Mucosa of descending colon (tissue), 3 donors: Measurements from ENCODE around the gene PARP14. TPM values are rescaled to one million over a fixed set of nuclear protein-coding genes. Genes with fewer than 3 reads are reported as not detected.
"Not testable (repeated sequence)": the region's sequence is repeated elsewhere in the genome, so short reads cannot be mapped to it uniquely, and the experiment has no call there.

ENCODE experiments used
- ATAC-seq: fragments of 200-7000 bp; cut with Tn5 transposase; one replicate; pipeline ENCODE4 v1.9.1; 2020; ENCODE audit warnings: mild to moderate bottlenecking, moderate library complexity
- DNase-seq, 3 donors: peaks; one replicate each; pipeline ENCODE4 v3.0.0-alpha.2; 2020
- H3K36me3 ChIP-seq: fragments of 200-600 bp; one replicate; pipeline ENCODE4 v1.8.0; 2021; ENCODE audit warnings: low read depth, mild to moderate bottlenecking
- H3K4me1 ChIP-seq: fragments of 200-600 bp; one replicate; pipeline ENCODE4 v1.8.0; 2021; ENCODE audit warnings: low read depth, mild to moderate bottlenecking
- H3K4me3 ChIP-seq: fragments of 200-600 bp; one replicate; pipeline ENCODE4 v1.8.0; 2021; ENCODE audit warnings: mild to moderate bottlenecking
- H3K9me3 ChIP-seq: fragments of 200-600 bp; one replicate; pipeline ENCODE4 v1.8.0; 2021; ENCODE audit warnings: mild to moderate bottlenecking
- CTCF ChIP-seq: fragments of 200-600 bp; IDR thresholded peaks from one replicate; pipeline ENCODE4 v1.8.0; 2022; ENCODE audit warnings: antibody characterized with exemption, mild to moderate bottlenecking
- intact Hi-C, 2 donors: fragments of 100-400 bp; cut with DNase I in 1 of 2; cut with micrococcal nuclease in 1 of 2; formaldehyde crosslinking; loops; one replicate each; pipeline versions ENCODE4 v1.11.0 to v1.11.1; 2022; cut with DNase I, micrococcal nuclease
- total RNA-seq, 3 donors: library from RNA; stranded (reverse); fragmentation: NEBNext Ultra II Directional in 2 of 3; extraction: Animal tissue kit (Norgen Biotek cat#: 25700) in 2 of 3; gene quantifications; one replicate each; pipeline versions ENCODE4 v1.2.1 to v1.2.4, GENCODE V29; 2021 to 2023
- donor health status: DM: no; HTN: no; CAD: no; lungs with moderate emphysema.
- donor health status: DM: no; HTN: no; CAD: no.
- donor health status: DM: no; HTN: yes; CAD: no.

Gene PARP14
- total RNA-seq, 3 donors from 2014 or later = 34.7 to 47.9 (median 43.8) TPM

- no peaks in the 10 kb centered on the region for H3K9me3 ChIP-seq
- intact Hi-C loops = no loop called here
- no peaks in the 10 kb centered on the region for H3K4me1 ChIP-seq
- no peak overlapping the region for H3K4me3 ChIP-seq
- H3K36me3 ChIP-seq = no peaks in the 10 kb centered on the region
- ATAC-seq (no peak), DNase-seq (no peak)
- TF ChIP-seq CTCF = no peak
Observed at GRCh38 chr3:122745369-122746021, 64.9 kb downstream of the PARP14 start.

- intact Hi-C loops = not testable (repeated sequence)
Observed at GRCh38 chr3:122747295-122747694, 66.7 kb downstream of the PARP14 start.

GRCh38 chr3:122748347-122748746, 67.7 kb downstream of the PARP14 start:
- no peaks in the 10 kb centered on the region for H3K36me3 ChIP-seq
- no peaks in the 10 kb centered on the region for H3K9me3 ChIP-seq
- no peak for TF ChIP-seq CTCF
- intact Hi-C loops = no loop called here
- ATAC-seq (no peak), DNase-seq (no peak)
- H3K4me3 ChIP-seq = no peak overlapping the region
- no peaks in the 10 kb centered on the region for H3K4me1 ChIP-seq

More at GRCh38 chr3:122747295-122747694, 66.7 kb downstream of the PARP14 start:
- not testable (repeated sequence) for DNase-seq, H3K4me1 ChIP-seq, H3K4me3 ChIP-seq, ATAC-seq, H3K36me3 ChIP-seq, H3K9me3 ChIP-seq

GRCh38 chr3:122754929-122755328, 74.3 kb downstream of the PARP14 start:
- ATAC-seq = peak; percentile 91
- no peaks in the 10 kb centered on the region for H3K36me3 ChIP-seq
- H3K4me3 ChIP-seq = no peak overlapping the region
- intact Hi-C loops = no loop called here
- peak in 1 of 3 donors; percentile 23 for DNase-seq
- peak; percentile 49 for TF ChIP-seq CTCF
- H3K9me3 ChIP-seq = no peaks in the 10 kb centered on the region
- H3K4me1 ChIP-seq = peaks cover under 1% of the 10 kb centered on the region

GRCh38 chr3:122755491-122755890, 74.9 kb downstream of the PARP14 start:
- Histone ChIP-seq H3K4me3 (no peak overlapping the region), H3K9me3 (no peaks in the 10 kb centered on the region), H3K4me1 (peaks cover 3% of the 10 kb centered on the region), H3K36me3 (no peaks in the 10 kb centered on the region)
- intact Hi-C loops = no loop called here
- DNase-seq (no peak), ATAC-seq (no peak)
- TF ChIP-seq CTCF = no peak

GRCh38 chr3:122758877-122759560, 78.4 kb downstream of the PARP14 start:
- intact Hi-C loops = no loop called here
- no peak for DNase-seq
- H3K4me3 ChIP-seq = no peak overlapping the region
- H3K4me1 ChIP-seq = peaks cover 3% of the 10 kb centered on the region
- ATAC-seq = peak; percentile 25
- no peaks in the 10 kb centered on the region for H3K9me3 ChIP-seq
- no peaks in the 10 kb centered on the region for H3K36me3 ChIP-seq
- no peak for TF ChIP-seq CTCF
